ENCODE data around the gene CRIP2.

- no peak for TF ChIP-seq POLR2A (IDR thresholded peaks at IDR 0.05)
- TF ChIP-seq, protein P1, sequence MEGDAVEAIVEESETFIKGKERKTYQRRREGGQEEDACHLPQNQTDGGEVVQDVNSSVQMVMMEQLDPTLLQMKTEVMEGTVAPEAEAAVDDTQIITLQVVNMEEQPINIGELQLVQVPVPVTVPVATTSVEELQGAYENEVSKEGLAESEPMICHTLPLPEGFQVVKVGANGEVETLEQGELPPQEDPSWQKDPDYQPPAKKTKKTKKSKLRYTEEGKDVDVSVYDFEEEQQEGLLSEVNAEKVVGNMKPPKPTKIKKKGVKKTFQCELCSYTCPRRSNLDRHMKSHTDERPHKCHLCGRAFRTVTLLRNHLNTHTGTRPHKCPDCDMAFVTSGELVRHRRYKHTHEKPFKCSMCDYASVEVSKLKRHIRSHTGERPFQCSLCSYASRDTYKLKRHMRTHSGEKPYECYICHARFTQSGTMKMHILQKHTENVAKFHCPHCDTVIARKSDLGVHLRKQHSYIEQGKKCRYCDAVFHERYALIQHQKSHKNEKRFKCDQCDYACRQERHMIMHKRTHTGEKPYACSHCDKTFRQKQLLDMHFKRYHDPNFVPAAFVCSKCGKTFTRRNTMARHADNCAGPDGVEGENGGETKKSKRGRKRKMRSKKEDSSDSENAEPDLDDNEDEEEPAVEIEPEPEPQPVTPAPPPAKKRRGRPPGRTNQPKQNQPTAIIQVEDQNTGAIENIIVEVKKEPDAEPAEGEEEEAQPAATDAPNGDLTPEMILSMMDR (IDR thresholded peaks at IDR 0.05), result no peak
Measured at GRCh38 chr14:105460616-105461015, 14.0 kb upstream of the CRIP2 start.
